HepG2 (cell line): ENCODE measurements around the gene SYVN1.

Experiments used
- AFF4 ChIP-seq: sonication (generic); formaldehyde crosslinking; IDR thresholded peaks from 2 replicates; pipeline ENCODE4 v1.4.0; 2020; ENCODE audit warnings: missing genetic modification reagents
- BRF2 ChIP-seq: sonication (generic); formaldehyde crosslinking; IDR thresholded peaks from 2 replicates; pipeline ENCODE4 v1.8.1; 2022; ENCODE audit warnings: mild to moderate bottlenecking, missing genetic modification reagents
- NFKBIZ ChIP-seq: IDR thresholded peaks from 2 replicates; pipeline ENCODE4 v1.6.1; 2018; ENCODE audit warnings: missing genetic modification reagents, missing compliant biosample characterization
- POLR2AphosphoS5 ChIP-seq: IDR thresholded peaks from 2 replicates; pipeline ENCODE4 v1.6.1; 2012; ENCODE audit warnings: low read depth, low read length
- SRSF1 ChIP-seq: fragments of 200-400 bp; formaldehyde crosslinking; optimal IDR thresholded peaks from 2 replicates; pipeline ENCODE3; 2017; ENCODE audit warnings: mild to moderate bottlenecking, low read depth, low read length, moderate library complexity
- UBTF ChIP-seq: sonication (generic); formaldehyde crosslinking; IDR thresholded peaks from 2 replicates; pipeline ENCODE4 v1.4.0; 2020; ENCODE audit warnings: mild to moderate bottlenecking, missing genetic modification reagents
- ZBTB40 ChIP-seq, 2 experiments: fragments of 450-650 bp in 1 of 2; sonication (generic) in 1 of 2; formaldehyde crosslinking in 1 of 2; IDR thresholded peaks; 2 replicates each; pipeline versions ENCODE4 v1.6.1 to v1.8.0; 2016 to 2022; ENCODE audit warnings: antibody characterized with exemption in 1 of 2, mild to moderate bottlenecking in 1 of 2, missing genetic modification reagents in 1 of 2
- ZZZ3 ChIP-seq: sonication (generic); formaldehyde crosslinking; IDR thresholded peaks from 2 replicates; pipeline ENCODE4 v1.4.0; 2020; ENCODE audit warnings: missing genetic modification reagents, mild to moderate bottlenecking, borderline replicate concordance
- TF ChIP-seq, protein P1 (sequence below): sonication (generic); formaldehyde crosslinking; IDR thresholded peaks from 2 replicates; pipeline ENCODE4 v1.5.0; 2020; ENCODE audit warnings: mild to moderate bottlenecking, missing genetic modification reagents, moderate library complexity
- TF ChIP-seq, protein P2 (sequence below): sonication (generic); formaldehyde crosslinking; IDR thresholded peaks from 2 replicates; pipeline ENCODE4 v1.5.1; 2020; ENCODE audit warnings: missing genetic modification reagents, mild to moderate bottlenecking, borderline replicate concordance

- TF ChIP-seq ZBTB40 (IDR thresholded peaks at IDR 0.05) (no peak), ZBTB40 (CRISPR knock-in tag; IDR thresholded peaks at IDR 0.05) (no peak), POLR2AphosphoS5 (no peak), AFF4 (CRISPR knock-in tag) (no peak), NFKBIZ (CRISPR knock-in tag) (no peak), BRF2 (no peak), ZZZ3 (CRISPR knock-in tag) (no peak), SRSF1 (no peak), UBTF (no peak)
- TF ChIP-seq, protein P1, sequence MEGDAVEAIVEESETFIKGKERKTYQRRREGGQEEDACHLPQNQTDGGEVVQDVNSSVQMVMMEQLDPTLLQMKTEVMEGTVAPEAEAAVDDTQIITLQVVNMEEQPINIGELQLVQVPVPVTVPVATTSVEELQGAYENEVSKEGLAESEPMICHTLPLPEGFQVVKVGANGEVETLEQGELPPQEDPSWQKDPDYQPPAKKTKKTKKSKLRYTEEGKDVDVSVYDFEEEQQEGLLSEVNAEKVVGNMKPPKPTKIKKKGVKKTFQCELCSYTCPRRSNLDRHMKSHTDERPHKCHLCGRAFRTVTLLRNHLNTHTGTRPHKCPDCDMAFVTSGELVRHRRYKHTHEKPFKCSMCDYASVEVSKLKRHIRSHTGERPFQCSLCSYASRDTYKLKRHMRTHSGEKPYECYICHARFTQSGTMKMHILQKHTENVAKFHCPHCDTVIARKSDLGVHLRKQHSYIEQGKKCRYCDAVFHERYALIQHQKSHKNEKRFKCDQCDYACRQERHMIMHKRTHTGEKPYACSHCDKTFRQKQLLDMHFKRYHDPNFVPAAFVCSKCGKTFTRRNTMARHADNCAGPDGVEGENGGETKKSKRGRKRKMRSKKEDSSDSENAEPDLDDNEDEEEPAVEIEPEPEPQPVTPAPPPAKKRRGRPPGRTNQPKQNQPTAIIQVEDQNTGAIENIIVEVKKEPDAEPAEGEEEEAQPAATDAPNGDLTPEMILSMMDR (CRISPR knock-in tag): no peak
- TF ChIP-seq, protein P2, sequence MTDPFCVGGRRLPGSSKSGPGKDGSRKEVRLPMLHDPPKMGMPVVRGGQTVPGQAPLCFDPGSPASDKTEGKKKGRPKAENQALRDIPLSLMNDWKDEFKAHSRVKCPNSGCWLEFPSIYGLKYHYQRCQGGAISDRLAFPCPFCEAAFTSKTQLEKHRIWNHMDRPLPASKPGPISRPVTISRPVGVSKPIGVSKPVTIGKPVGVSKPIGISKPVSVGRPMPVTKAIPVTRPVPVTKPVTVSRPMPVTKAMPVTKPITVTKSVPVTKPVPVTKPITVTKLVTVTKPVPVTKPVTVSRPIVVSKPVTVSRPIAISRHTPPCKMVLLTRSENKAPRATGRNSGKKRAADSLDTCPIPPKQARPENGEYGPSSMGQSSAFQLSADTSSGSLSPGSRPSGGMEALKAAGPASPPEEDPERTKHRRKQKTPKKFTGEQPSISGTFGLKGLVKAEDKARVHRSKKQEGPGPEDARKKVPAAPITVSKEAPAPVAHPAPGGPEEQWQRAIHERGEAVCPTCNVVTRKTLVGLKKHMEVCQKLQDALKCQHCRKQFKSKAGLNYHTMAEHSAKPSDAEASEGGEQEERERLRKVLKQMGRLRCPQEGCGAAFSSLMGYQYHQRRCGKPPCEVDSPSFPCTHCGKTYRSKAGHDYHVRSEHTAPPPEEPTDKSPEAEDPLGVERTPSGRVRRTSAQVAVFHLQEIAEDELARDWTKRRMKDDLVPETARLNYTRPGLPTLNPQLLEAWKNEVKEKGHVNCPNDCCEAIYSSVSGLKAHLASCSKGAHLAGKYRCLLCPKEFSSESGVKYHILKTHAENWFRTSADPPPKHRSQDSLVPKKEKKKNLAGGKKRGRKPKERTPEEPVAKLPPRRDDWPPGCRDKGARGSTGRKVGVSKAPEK (CRISPR knock-in tag): no peak
Measured at GRCh38 chr11:65089621-65090020, 44.7 kb downstream of the SYVN1 start.
